ENCODE results near the gene MRPL43. TPM values are rescaled to one million over a fixed set of nuclear protein-coding genes. Genes with fewer than 3 reads are reported as not detected.
A peak's percentile ranks its signal among the peaks of the same experiment; 100 is the strongest.

The MRPL43 gene
- polyA plus RNA-seq, 1 experiment, result 72.3 TPM

GRCh38 chr10:100989088-100989487 is 1.8 kb upstream of the MRPL43 start:
- TF ChIP-seq, protein P1, sequence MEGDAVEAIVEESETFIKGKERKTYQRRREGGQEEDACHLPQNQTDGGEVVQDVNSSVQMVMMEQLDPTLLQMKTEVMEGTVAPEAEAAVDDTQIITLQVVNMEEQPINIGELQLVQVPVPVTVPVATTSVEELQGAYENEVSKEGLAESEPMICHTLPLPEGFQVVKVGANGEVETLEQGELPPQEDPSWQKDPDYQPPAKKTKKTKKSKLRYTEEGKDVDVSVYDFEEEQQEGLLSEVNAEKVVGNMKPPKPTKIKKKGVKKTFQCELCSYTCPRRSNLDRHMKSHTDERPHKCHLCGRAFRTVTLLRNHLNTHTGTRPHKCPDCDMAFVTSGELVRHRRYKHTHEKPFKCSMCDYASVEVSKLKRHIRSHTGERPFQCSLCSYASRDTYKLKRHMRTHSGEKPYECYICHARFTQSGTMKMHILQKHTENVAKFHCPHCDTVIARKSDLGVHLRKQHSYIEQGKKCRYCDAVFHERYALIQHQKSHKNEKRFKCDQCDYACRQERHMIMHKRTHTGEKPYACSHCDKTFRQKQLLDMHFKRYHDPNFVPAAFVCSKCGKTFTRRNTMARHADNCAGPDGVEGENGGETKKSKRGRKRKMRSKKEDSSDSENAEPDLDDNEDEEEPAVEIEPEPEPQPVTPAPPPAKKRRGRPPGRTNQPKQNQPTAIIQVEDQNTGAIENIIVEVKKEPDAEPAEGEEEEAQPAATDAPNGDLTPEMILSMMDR (IDR thresholded peaks at IDR 0.05; ENCODE audit: low read depth, low read length), result no peak
- DNase-seq (ENCODE audit: low read depth, low spot score), result no peak
- POLR2A ChIA-PET, result no interaction called here
- Histone ChIP-seq H3K4me3 (ENCODE audit: low read depth, low read length) (no peak overlapping the region), H3K27ac (ENCODE audit: low read depth, low read length) (no peak overlapping the region), H3K9me3 (ENCODE audit: control insufficient read depth, insufficient read depth, low read length) (no peaks in the 10 kb centered on the region; the same call in 1 of the 2 replicates), H3K27me3 (ENCODE audit: control insufficient read depth, insufficient read depth, low read length) (no peaks in the 10 kb centered on the region)
- CTCF ChIA-PET, result interaction anchor here (5.7 to 12.4 kb wide), 2 partner anchors 8 to 27 kb away, joined by 24 to 271 read pairs; no protein-coding TSS in a partner anchor

GRCh38 chr10:100988166-100988565 is 869 bp upstream of the MRPL43 start:
- ChIA-PET CTCF (interaction anchor here (2.3 to 12.4 kb wide), 3 partner anchors 9 to 28 kb away, joined by 6 to 271 read pairs (median 24); partner anchors contain the start of gene SEMA4G), POLR2A (no interaction called here)
- no peaks in the 10 kb centered on the region for H3K27me3 ChIP-seq (ENCODE audit: control insufficient read depth, insufficient read depth, low read length)
- peak overlapping the region; percentile 97 for H3K4me3 ChIP-seq (ENCODE audit: low read depth, low read length)
- no peak overlapping the region for H3K27ac ChIP-seq (ENCODE audit: low read depth, low read length)
- no peak for DNase-seq (ENCODE audit: low read depth, low spot score)
- TF ChIP-seq, protein P1 (IDR thresholded peaks at IDR 0.05; ENCODE audit: low read depth, low read length), result no peak
- H3K9me3 ChIP-seq (ENCODE audit: control insufficient read depth, insufficient read depth, low read length), result no peaks in the 10 kb centered on the region; the same call in 1 of the 2 replicates

DNA sequence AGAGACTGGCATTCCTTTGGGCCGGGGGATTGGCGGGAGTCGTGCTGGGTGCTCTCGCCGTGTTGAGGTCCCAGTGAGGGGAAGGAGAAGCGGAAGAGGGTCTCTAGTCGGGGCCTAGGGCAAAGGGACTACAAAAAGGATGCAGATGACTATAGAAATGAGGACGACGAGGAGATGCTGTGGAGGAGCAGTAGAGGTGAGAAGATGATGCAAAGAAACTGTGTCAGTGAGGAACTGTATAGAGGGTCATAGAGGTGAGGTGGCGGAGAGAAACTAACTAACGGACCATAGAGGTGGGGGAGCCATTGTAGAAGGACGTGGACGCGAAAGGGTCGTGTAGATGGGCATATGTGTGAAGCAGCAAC is 370 bp upstream of the MRPL43 start:
- no peaks in the 10 kb centered on the region; the same call in 1 of the 2 replicates for H3K9me3 ChIP-seq (ENCODE audit: control insufficient read depth, insufficient read depth, low read length)
- DNase-seq (ENCODE audit: low read depth, low spot score), result no peak
- H3K27me3 ChIP-seq (ENCODE audit: control insufficient read depth, insufficient read depth, low read length), result no peaks in the 10 kb centered on the region
- CTCF ChIA-PET, result interaction anchor here (1.1 to 12.4 kb wide), 4 partner anchors 10 to 29 kb away, joined by 6 to 271 read pairs (median 16); partner anchors contain the start of gene SEMA4G
- no peak overlapping the region for H3K27ac ChIP-seq (ENCODE audit: low read depth, low read length)
- TF ChIP-seq, protein P1 (IDR thresholded peaks at IDR 0.05; ENCODE audit: low read depth, low read length), result no peak
- POLR2A ChIA-PET, result no interaction called here
- peak overlapping the region; percentile 97 for H3K4me3 ChIP-seq (ENCODE audit: low read depth, low read length)

- CTCF ChIA-PET, result interaction anchor here (1.1 to 5.7 kb wide), 6 partner anchors 11 to 33 kb away, joined by 3 to 24 read pairs (median 7); partner anchors contain the start of gene SEMA4G
- POLR2A ChIA-PET, result no interaction called here
- H3K9me3 ChIP-seq (ENCODE audit: control insufficient read depth, insufficient read depth, low read length), result no peaks in the 10 kb centered on the region; the same call in 1 of the 2 replicates
- H3K4me3 ChIP-seq (ENCODE audit: low read depth, low read length), result peak overlapping the region; percentile 97
- no peaks in the 10 kb centered on the region for H3K27me3 ChIP-seq (ENCODE audit: control insufficient read depth, insufficient read depth, low read length)
- H3K27ac ChIP-seq (ENCODE audit: low read depth, low read length), result no peak overlapping the region
- DNase-seq (ENCODE audit: low read depth, low spot score), result no peak
- TF ChIP-seq, protein P1 (IDR thresholded peaks at IDR 0.05; ENCODE audit: low read depth, low read length), result no peak
These were observed 710 bp downstream of the MRPL43 start for GRCh38 chr10:100986623-100986951.

DNA sequence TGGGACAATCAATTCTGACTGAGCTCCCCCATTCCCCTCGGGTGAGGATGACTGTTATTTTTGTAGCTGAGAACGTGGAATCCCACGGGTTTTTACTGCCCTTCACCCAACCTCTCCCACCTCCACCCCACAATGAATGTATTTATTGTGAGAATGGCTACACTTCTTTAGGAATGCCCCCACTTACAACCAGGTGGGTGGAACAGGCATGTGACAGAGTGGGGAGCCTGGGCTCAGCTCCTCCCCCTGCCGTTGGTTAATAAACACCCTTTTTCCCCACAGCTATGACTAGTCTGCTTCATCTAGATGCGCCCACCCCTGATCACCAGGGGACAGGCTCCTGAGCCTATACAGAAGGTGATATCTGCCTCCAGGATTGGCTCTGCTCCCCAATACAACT is 2.0 kb downstream of the MRPL43 start:
- H3K9me3 ChIP-seq (ENCODE audit: control insufficient read depth, insufficient read depth, low read length), result no peaks in the 10 kb centered on the region; the same call in 1 of the 2 replicates
- no peak overlapping the region for H3K4me3 ChIP-seq (ENCODE audit: low read depth, low read length)
- DNase-seq (ENCODE audit: low read depth, low spot score), result no peak
- no peak overlapping the region for H3K27ac ChIP-seq (ENCODE audit: low read depth, low read length)
- no peaks in the 10 kb centered on the region for H3K27me3 ChIP-seq (ENCODE audit: control insufficient read depth, insufficient read depth, low read length)
- CTCF ChIA-PET, result interaction anchor here (0.7 to 5.7 kb wide), 5 partner anchors 11 to 29 kb away, joined by 3 to 24 read pairs (median 3); no protein-coding TSS in a partner anchor
- TF ChIP-seq, protein P1 (IDR thresholded peaks at IDR 0.05; ENCODE audit: low read depth, low read length), result no peak
- POLR2A ChIA-PET, result no interaction called here

All from AG04450 (cell line).